Measurements from ENCODE around the gene LRP2.
"Not testable (repeated sequence)": the region's sequence is repeated elsewhere in the genome, so short reads cannot be mapped to it uniquely, and the experiment has no call there.

DNA sequence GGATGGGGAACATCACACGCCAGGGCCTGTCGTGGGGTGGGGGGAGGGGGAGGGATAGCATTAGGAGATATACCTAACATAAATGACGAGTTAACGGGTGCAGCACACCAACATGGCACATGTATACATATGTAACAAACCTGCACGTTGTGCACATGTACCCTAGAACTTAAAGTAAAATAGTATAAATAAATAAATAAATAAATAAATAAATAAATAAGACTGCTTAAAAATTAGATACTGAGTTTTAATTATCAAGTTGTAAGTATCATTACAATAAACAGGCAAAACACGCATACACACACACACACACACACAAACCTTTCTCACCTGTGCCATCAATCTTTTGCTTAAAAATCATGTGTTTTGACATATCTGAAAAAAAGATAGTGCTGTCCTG lies 91.8 kb downstream of the LRP2 start:
- TF ChIP-seq, protein P1, sequence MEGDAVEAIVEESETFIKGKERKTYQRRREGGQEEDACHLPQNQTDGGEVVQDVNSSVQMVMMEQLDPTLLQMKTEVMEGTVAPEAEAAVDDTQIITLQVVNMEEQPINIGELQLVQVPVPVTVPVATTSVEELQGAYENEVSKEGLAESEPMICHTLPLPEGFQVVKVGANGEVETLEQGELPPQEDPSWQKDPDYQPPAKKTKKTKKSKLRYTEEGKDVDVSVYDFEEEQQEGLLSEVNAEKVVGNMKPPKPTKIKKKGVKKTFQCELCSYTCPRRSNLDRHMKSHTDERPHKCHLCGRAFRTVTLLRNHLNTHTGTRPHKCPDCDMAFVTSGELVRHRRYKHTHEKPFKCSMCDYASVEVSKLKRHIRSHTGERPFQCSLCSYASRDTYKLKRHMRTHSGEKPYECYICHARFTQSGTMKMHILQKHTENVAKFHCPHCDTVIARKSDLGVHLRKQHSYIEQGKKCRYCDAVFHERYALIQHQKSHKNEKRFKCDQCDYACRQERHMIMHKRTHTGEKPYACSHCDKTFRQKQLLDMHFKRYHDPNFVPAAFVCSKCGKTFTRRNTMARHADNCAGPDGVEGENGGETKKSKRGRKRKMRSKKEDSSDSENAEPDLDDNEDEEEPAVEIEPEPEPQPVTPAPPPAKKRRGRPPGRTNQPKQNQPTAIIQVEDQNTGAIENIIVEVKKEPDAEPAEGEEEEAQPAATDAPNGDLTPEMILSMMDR (conservative IDR thresholded peaks at IDR 0.05 in 1 of 2, IDR thresholded peaks at IDR 0.05 in 1 of 2; ENCODE audit: low read depth in 1 of 2, low read length in 2 of 2) = not testable (repeated sequence)
- not testable (repeated sequence) for TF ChIP-seq EZH2 (IDR thresholded peaks at IDR 0.05; ENCODE audit: low read length, missing control alignments)
